ENCODE results near the gene USP32. TPM values are rescaled to one million over a fixed set of nuclear protein-coding genes. Genes with fewer than 3 reads are reported as not detected.

USP32 gene
- total RNA-seq, 4 donors from 2014 or later = 14.7 to 86.0 (median 54.8) TPM

DNA sequence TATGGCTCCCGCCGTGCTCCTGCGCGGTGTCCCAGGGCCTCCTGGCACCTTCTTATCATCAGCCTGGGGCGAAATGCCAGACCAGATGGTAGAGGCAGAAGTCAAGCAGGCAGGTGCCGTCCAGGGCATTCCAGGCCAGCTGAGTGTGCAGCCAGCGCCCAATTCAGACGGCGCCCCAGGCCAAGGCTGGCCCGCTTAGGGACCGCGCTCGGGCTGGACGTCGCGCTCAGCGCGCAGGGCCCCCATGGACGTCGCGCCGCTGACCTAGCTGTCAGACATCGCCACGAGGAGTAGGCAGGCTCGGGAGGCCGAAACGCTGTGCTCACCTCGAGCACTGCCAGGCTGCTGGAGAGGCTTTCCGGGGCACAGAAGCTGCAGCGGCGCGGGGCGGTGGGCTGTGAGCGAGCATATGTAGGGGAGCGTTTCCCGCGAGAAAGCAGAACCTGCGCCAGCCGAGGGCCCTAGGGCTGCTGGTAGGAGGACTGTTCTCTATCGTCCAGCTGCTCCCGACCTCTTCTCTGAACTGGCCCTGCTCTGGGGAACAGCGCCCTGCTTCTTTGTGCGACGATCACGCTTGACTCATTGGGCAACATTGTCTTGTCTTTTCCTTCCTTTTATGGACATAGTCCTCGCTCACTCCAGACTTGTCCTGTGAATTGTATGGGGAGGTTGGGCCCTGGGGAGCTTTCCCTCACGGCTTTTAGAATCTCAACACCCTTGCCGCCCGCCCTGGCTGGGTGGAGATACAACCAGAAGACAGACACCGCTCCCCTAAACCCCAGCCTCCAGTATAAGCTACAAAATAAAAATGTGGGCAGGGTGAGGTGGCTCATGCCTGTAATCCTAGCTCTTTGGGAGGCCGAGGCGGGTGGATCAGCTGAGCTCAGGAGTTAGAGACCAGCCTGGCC, 250.6 kb downstream of the USP32 start:
- Histone ChIP-seq H3K9me3 (no peaks in the 10 kb centered on the region), H3K36me3 (no peaks in the 10 kb centered on the region), H3K27me3 (peaks cover 72% of the 10 kb centered on the region), H3K27ac (no peak overlapping the region), H3K4me3 (no peak overlapping the region), H3K4me1 (peaks cover 2 to 32% (median 18%) of the 10 kb centered on the region in 4 donors)
- WGBS, 2 donors (ENCODE audit: low coverage in 1 of 2) = 18 to 20% methylated on average over 5 to 48 of the region's 52 CpGs
- DNase-seq = no peak
- intact Hi-C loops (cut with DNase I; ENCODE audit: low total_unique reads) = loop anchor here (10.0 kb wide), 1 partner anchor 293 kb away; no protein-coding TSS in a partner anchor
- TF ChIP-seq POLR2A (IDR thresholded peaks at IDR 0.05) (no peak), CTCF (IDR thresholded peaks at IDR 0.05) (no peak), POLR2AphosphoS5 (IDR thresholded peaks at IDR 0.05) (no peak), EP300 (IDR thresholded peaks at IDR 0.05; ENCODE audit: low read depth) (no peak)
- in situ Hi-C loops (cut with MboI; ENCODE audit: low pct_ligation_motif_present in 1 of 4, low pct_unique_long_range_greater_than_20kb in 1 of 4, low sequenced_read_pairs in 3 of 4) = loop anchor here in 3 of 4 donors (25.0 kb wide), 2 partner anchors 271 to 296 kb away; partner anchors contain the start of gene CHCT1 (in 1 of the 3)

GRCh38 chr17:60139438-60140285, 252.3 kb downstream of the USP32 start:
- Histone ChIP-seq H3K27ac (no peak overlapping the region), H3K9me3 (no peaks in the 10 kb centered on the region), H3K4me3 (peak overlapping the region in 1 of 4 donors; percentile 13), H3K4me1 (peaks cover 2 to 40% (median 24%) of the 10 kb centered on the region in 4 donors), H3K36me3 (no peaks in the 10 kb centered on the region), H3K27me3 (peaks cover 56% of the 10 kb centered on the region)
- in situ Hi-C loops (cut with MboI; ENCODE audit: low pct_ligation_motif_present in 1 of 4, low pct_unique_long_range_greater_than_20kb in 1 of 4, low sequenced_read_pairs in 3 of 4) (loop anchor here in 3 of 4 donors (25.0 kb wide), 2 partner anchors 273 to 298 kb away; partner anchors contain the start of gene CHCT1 (in 1 of the 3)), intact Hi-C loops (cut with DNase I; ENCODE audit: low total_unique reads) (loop anchor here (10.0 kb wide), 1 partner anchor 295 kb away; no protein-coding TSS in a partner anchor)
- DNase-seq = peak; percentile 75
- peak; percentile 49 to 74 (median 67) for TF ChIP-seq CTCF (IDR thresholded peaks at IDR 0.05)
- TF ChIP-seq POLR2A (IDR thresholded peaks at IDR 0.05) = no peak
- WGBS, 2 donors (ENCODE audit: low coverage in 1 of 2) = 18% methylated on average over 47 of the region's 66 CpGs; no CpG with 5 or more reads in 1 of the 2 donors

DNA sequence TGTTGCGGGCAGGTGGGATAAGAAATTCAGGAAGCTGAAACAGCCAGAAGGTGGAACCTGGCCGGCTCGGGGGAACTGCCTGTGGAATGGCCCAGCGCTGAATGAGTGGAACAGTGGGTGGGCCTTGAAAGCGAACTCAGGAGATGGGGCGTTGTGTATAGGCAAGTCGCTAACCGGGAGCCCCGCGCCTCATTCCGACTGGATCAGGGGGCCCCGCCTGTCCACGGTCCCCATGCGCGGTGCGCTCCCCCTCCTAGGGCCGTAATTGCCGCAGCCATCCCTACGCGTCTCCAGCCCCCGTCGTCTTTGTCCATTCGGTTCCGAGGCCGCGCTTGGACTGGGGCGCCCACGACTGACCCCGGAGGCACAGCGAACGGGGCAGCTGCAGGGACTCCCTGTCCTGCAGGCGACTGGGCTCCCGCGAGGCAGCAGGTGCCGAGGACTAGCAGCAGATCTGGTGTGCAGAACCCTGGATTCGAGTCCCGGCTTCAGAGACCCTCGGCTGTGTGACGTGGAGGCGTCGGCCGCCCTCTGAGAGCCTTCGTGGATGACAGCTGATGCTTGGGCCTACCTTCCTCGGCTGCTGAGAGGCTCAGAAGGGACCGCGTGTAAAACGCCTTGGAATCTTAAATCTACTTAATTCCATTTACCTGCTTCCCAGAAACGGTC, 253.0 kb downstream of the USP32 start:
- H3K27me3 ChIP-seq = peaks cover 51% of the 10 kb centered on the region
- peaks cover 7 to 47% (median 30%) of the 10 kb centered on the region in 4 donors for H3K4me1 ChIP-seq
- in situ Hi-C loops (cut with MboI; ENCODE audit: low pct_ligation_motif_present in 1 of 4, low pct_unique_long_range_greater_than_20kb in 1 of 4, low sequenced_read_pairs in 3 of 4) = loop anchor here in 3 of 4 donors (25.0 kb wide), 2 partner anchors 273 to 298 kb away; partner anchors contain the start of gene CHCT1 (in 1 of the 3)
- DNase-seq = no peak
- intact Hi-C loops (cut with DNase I; ENCODE audit: low total_unique reads) = no loop called here
- H3K4me3 ChIP-seq = no peak overlapping the region
- no peak overlapping the region for H3K27ac ChIP-seq
- H3K36me3 ChIP-seq = no peaks in the 10 kb centered on the region
- WGBS, 2 donors (ENCODE audit: low coverage in 1 of 2) = 22% methylated on average over 34 of the region's 48 CpGs; no CpG with 5 or more reads in 1 of the 2 donors
- H3K9me3 ChIP-seq = no peaks in the 10 kb centered on the region
- no peak for TF ChIP-seq POLR2AphosphoS5 (IDR thresholded peaks at IDR 0.05)
- TF ChIP-seq EP300 (IDR thresholded peaks at IDR 0.05; ENCODE audit: low read depth) = no peak
- no peak for TF ChIP-seq POLR2A (IDR thresholded peaks at IDR 0.05)
- TF ChIP-seq CTCF (IDR thresholded peaks at IDR 0.05) = no peak
